VCaP (cell line): ENCODE results near the gene HS1BP3.

Experiments used
- H3K27ac ChIP-seq: fragments of 450-650 bp; 2 replicates; pipeline ENCODE4 v1.5.1; 2017
- CTCF ChIP-seq: fragments of 450-650 bp; conservative IDR thresholded peaks from 2 replicates; pipeline ENCODE4 v1.5.1; 2017; ENCODE audit warnings: mild to moderate bottlenecking, moderate library complexity

HS1BP3 gene

GRCh38 chr2:20669562-20670314, 18.8 kb upstream of the HS1BP3 start:
- no peak for TF ChIP-seq CTCF

GRCh38 chr2:20668871-20669475, 18.1 kb upstream of the HS1BP3 start:
- no peak overlapping the region for H3K27ac ChIP-seq
- no peak for TF ChIP-seq CTCF

More at GRCh38 chr2:20669562-20670314, 18.8 kb upstream of the HS1BP3 start:
- no peak overlapping the region for H3K27ac ChIP-seq

GRCh38 chr2:20668451-20668850, 17.6 kb upstream of the HS1BP3 start:
- TF ChIP-seq CTCF: no peak

GRCh38 chr2:20667531-20668401, 16.9 kb upstream of the HS1BP3 start:
- H3K27ac ChIP-seq: no peak overlapping the region
- no peak for TF ChIP-seq CTCF

More at GRCh38 chr2:20668451-20668850, 17.6 kb upstream of the HS1BP3 start:
- no peak overlapping the region for H3K27ac ChIP-seq

- TF ChIP-seq CTCF: 0 out of 2 replicates have a peak, but pooled peaks have one; percentile 9
- no peak overlapping the region for H3K27ac ChIP-seq
Measured at GRCh38 chr2:20667151-20667530, 16.2 kb upstream of the HS1BP3 start.

GRCh38 chr2:20666304-20667150, 15.6 kb upstream of the HS1BP3 start, which contains the start of gene GDF7:
Gene GDF7 (plus strand): TSS chr2:20667144. CDS start chr2:20667240, 96 bp downstream.
- no peak within 1 kb of the TSS for H3K27ac ChIP-seq
- TF ChIP-seq CTCF: peak; percentile 41
